GM12864 (cell line): Measurements from ENCODE around the gene TENT5A.
"Not testable (repeated sequence)": the region's sequence is repeated elsewhere in the genome, so short reads cannot be mapped to it uniquely, and the experiment has no call there.

Experiments
- DNase-seq: peaks from one replicate; pipeline ENCODE4 v3.0.0-alpha.2; 2011; ENCODE audit warnings: low read depth
- H3K4me3 ChIP-seq: 2 replicates; pipeline ENCODE4 v1.5.1; 2011; ENCODE audit warnings: mild to moderate bottlenecking, low read depth, low read length, control low read depth
- TF ChIP-seq, protein P1 (sequence below): IDR thresholded peaks from 2 replicates; pipeline ENCODE4 v1.5.1; 2011; ENCODE audit warnings: low read depth, mild to moderate bottlenecking, moderate library complexity, low read length, control low read depth, inconsistent platforms; ENCODE audit errors: missing control alignments

Gene TENT5A

DNA sequence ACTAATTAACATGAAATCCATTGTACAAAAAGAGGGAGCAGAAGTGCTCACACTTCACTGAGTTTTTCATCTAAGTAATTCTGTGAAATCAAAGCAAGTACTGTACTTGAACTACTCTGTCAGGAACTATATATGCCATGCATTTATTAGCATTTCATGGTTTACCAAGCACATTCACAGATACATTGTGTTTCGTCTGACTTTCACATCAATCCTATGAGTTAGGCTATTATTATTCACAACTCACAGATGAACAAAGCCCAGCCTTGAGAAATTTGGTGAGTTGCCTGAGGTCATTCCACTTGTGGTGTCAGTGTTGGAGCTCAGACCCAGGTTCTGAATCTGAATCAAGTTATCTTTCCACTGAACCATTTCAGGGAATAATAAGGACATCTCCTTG is 33.7 kb upstream of the TENT5A start:
- DNase-seq = no peak
- TF ChIP-seq, protein P1, sequence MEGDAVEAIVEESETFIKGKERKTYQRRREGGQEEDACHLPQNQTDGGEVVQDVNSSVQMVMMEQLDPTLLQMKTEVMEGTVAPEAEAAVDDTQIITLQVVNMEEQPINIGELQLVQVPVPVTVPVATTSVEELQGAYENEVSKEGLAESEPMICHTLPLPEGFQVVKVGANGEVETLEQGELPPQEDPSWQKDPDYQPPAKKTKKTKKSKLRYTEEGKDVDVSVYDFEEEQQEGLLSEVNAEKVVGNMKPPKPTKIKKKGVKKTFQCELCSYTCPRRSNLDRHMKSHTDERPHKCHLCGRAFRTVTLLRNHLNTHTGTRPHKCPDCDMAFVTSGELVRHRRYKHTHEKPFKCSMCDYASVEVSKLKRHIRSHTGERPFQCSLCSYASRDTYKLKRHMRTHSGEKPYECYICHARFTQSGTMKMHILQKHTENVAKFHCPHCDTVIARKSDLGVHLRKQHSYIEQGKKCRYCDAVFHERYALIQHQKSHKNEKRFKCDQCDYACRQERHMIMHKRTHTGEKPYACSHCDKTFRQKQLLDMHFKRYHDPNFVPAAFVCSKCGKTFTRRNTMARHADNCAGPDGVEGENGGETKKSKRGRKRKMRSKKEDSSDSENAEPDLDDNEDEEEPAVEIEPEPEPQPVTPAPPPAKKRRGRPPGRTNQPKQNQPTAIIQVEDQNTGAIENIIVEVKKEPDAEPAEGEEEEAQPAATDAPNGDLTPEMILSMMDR = no peak

DNA sequence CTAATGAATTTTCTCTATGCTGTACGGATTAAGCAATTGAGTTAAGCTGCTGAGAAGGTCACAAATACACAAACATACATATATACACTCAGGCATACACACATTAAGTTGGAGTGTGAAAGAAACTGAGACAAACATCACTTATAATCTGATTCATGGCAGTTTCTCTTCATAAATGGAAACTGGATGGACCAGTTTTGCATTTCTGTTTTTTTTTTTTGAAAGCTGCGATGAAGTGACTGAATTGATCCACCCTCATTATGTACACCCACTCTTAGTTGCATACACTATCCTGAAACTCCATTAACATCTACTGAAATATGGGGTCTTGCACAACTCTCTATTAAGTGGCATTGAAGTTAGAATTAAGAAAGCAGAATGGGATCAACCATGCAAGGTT is 32.9 kb upstream of the TENT5A start:
- no peak overlapping the region for H3K4me3 ChIP-seq
- TF ChIP-seq, protein P1 = no peak
- DNase-seq = no peak

More for the DNA sequence above, 33.7 kb upstream of the TENT5A start:
- no peak overlapping the region for H3K4me3 ChIP-seq

DNA sequence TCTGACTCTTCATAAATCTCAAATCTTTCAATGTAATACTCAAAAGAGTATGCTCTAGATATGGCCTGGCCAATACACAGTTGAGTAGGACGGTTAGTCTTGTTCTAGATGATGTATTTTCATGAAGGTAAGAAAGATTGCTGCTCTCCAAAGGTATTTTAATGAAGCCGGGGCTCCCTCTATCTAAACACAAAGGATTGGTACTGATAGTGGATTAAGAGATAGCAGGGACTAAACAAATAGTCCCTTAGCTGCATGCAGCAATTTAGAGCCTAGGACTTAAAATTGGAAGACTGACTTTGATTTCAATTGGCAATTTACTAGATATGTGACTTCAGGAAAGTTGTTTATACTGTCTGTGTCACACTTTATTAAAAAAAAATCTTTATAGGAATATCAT is 31.4 kb upstream of the TENT5A start:
- TF ChIP-seq, protein P1 = no peak
- H3K4me3 ChIP-seq = no peak overlapping the region

DNA sequence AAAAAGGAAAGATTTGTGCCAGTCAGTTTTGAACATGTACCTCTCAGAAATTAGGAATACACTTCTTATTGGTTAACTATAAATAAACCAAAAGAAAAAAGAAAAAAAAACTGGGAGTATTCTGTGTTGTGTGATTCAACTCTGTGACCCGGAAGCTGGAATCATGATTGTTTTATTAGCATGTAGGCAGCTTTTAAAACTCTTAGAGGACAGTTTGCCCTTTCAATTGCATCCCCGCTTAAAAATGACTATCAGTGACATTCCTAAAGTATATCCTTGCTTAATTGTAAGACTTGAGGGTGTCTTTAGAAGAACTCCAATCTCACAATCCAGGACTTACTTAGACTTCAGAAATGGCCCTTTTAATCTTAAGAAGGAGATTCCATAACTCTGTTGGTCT is 29.1 kb upstream of the TENT5A start:
- H3K4me3 ChIP-seq = no peak overlapping the region
- TF ChIP-seq, protein P1 = no peak
- DNase-seq = no peak

More for the DNA sequence above, 31.4 kb upstream of the TENT5A start:
- no peak for DNase-seq

DNA sequence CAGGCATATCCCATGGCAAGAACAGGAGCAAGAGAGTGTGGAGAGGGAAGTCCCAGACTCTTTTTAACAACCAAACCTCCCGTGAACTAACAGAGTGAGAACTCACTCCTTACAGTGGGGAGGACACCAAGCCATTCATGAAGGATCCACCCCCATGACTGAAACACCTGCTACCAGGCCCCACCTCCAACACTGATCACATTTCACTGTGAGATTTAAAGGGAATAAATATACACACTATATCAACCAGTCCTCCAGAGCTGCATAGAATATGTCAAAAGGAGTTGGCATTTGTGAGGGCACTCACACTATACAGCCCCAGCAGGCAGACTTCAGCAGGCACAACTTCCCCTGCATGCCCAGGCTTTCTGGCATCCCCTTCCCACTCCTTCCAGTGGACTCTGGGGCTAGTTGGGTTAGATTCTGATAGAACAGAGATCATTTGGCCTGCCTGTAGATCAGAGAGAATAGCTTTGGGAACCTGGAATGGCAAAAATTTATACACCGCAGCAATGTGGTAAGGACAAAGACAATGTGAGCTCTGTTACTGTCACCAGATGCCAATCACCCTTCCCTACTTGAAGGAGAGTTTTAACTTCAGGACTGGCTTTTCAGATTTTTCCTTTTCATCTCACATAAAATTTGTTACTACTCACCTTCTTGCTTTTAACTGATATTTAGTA is 25.2 kb upstream of the TENT5A start:
- TF ChIP-seq, protein P1 = no peak
- DNase-seq = no peak
- no peak overlapping the region for H3K4me3 ChIP-seq

DNA sequence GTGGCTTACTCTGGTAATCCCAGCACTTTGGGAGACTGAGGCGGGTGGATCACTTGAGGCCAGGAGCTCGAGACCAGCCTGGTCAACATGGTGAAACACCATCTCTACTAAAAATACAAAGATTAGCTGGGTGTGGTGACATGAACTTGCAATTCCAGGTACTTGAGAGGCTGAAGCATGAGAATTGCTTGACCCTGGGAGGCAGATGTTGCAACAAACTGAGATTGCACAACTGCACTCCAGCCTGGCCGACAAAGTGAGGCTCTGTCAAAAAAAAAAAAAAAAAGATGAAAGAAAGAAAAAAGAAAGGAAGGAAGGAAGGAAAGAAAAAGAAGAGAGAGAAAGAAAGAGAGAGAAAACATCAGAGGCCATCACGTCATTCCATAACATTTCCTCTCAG is 23.7 kb upstream of the TENT5A start:
- not testable (repeated sequence) for DNase-seq, H3K4me3 ChIP-seq

DNA sequence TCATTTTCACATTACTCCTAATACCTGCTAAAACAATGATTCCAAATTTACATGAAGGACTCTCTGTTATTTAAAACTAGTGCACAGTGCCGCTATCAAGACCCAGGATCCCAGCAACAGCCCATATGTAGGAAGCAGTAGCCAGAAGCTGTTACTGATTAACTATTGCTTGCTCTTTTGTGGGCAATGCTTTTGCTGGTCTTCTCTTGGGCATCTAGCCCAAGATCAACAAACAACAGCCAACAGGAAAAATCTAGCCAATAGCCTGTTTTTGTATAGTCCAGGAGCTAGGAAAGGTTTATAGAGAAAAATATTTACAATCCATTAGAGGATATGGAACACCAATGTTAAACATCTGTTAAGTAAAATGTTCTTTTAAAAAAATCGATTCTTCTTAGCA is 22.1 kb upstream of the TENT5A start:
- no peak for DNase-seq
- H3K4me3 ChIP-seq = no peak overlapping the region
- TF ChIP-seq, protein P1 = no peak
